Sigmoid colon (tissue), 4 donors: ENCODE data around the gene MOGAT1.

Experiments used
- CTCF ChIP-seq, 4 experiments: fragments of 450-650 bp in 3 of 4; fragments of 200-600 bp in 1 of 4; IDR thresholded peaks; one replicate each; pipeline ENCODE4 v1.5.1; 2016 to 2019; ENCODE audit warnings: antibody characterized with exemption in 4 of 4, mild to moderate bottlenecking in 3 of 4, moderate library complexity in 2 of 4
- EP300 ChIP-seq, 4 donors: sonication (generic); formaldehyde crosslinking; IDR thresholded peaks; one replicate each; pipeline ENCODE4 v1.6.1; 2017; ENCODE audit warnings: antibody characterized with exemption in 4 of 4
- POLR2AphosphoS5 ChIP-seq, 4 donors: sonication (generic); formaldehyde crosslinking; IDR thresholded peaks; one replicate each; pipeline ENCODE4 v1.6.1; 2017; ENCODE audit warnings: antibody characterized with exemption in 4 of 4

- TF ChIP-seq CTCF (IDR thresholded peaks at IDR 0.05) (no peak), EP300 (IDR thresholded peaks at IDR 0.05) (no peak), POLR2AphosphoS5 (IDR thresholded peaks at IDR 0.05) (no peak)
These were observed 80.6 kb downstream of the MOGAT1 start for GRCh38 chr2:222751821-222752719.
